ENCODE results near the gene RFX4.

- TF ChIP-seq HOXB5 (CRISPR knock-in tag; IDR thresholded peaks at IDR 0.05) (no peak), CTCF (IDR thresholded peaks at IDR 0.05) (no peak), BHLHE40 (IDR thresholded peaks at IDR 0.05; ENCODE audit: low read depth, low read length) (no peak), MAX (IDR thresholded peaks at IDR 0.05) (no peak), MAFK (IDR thresholded peaks at IDR 0.05; ENCODE audit: partially characterized antibody) (no peak), PBX3 (IDR thresholded peaks at IDR 0.05) (no peak), EP300 (IDR thresholded peaks at IDR 0.05) (no peak)
These were observed 126.3 kb downstream of the RFX4 start for GRCh38 chr12:106709068-106709511.

Data from A549 (cell line).